HuH-7 (cell line): Measurements from ENCODE around the gene EYS.

Experiments
- DNase-seq: peaks from one replicate; pipeline ENCODE4 v3.0.0; 2011; ENCODE audit warnings: low spot score

Gene EYS

GRCh38 chr6:65202738-65203137, 504.3 kb downstream of the EYS start:
- no peak for DNase-seq

GRCh38 chr6:65199683-65200082, 507.3 kb downstream of the EYS start:
- no peak for DNase-seq

- no peak for DNase-seq
Observed at GRCh38 chr6:65199121-65199520, 507.9 kb downstream of the EYS start.

GRCh38 chr6:65191471-65191870, 515.6 kb downstream of the EYS start:
- no peak for DNase-seq

- no peak for DNase-seq
Observed at GRCh38 chr6:65189236-65189881, 517.7 kb downstream of the EYS start.

- DNase-seq: no peak
Observed at GRCh38 chr6:65186826-65187225, 520.2 kb downstream of the EYS start.

- DNase-seq: no peak
Observed at GRCh38 chr6:65182681-65183080, 524.3 kb downstream of the EYS start.

GRCh38 chr6:65170273-65170672, 536.8 kb downstream of the EYS start:
- no peak for DNase-seq

GRCh38 chr6:65161661-65162060, 545.4 kb downstream of the EYS start:
- DNase-seq: no peak

- DNase-seq: no peak
Observed at GRCh38 chr6:65157025-65157424, 550.0 kb downstream of the EYS start.

- no peak for DNase-seq
Observed at GRCh38 chr6:65155083-65155482, 551.9 kb downstream of the EYS start.

- no peak for DNase-seq
Observed at GRCh38 chr6:65149841-65150240, 557.2 kb downstream of the EYS start.

GRCh38 chr6:65148839-65149238, 558.2 kb downstream of the EYS start:
- DNase-seq: no peak

GRCh38 chr6:65135567-65135966, 571.5 kb downstream of the EYS start:
- no peak for DNase-seq

- no peak for DNase-seq
Observed at GRCh38 chr6:65126667-65127066, 580.4 kb downstream of the EYS start.

- DNase-seq: no peak
Observed at GRCh38 chr6:65123521-65123920, 583.5 kb downstream of the EYS start.

GRCh38 chr6:65117817-65118409, 589.1 kb downstream of the EYS start:
- DNase-seq: no peak

GRCh38 chr6:65116326-65116725, 590.7 kb downstream of the EYS start:
- no peak for DNase-seq

- DNase-seq: no peak
Observed at GRCh38 chr6:65113581-65113980, 593.4 kb downstream of the EYS start.

- DNase-seq: no peak
Observed at GRCh38 chr6:65112435-65112834, 594.6 kb downstream of the EYS start.

GRCh38 chr6:65110031-65110430, 597.0 kb downstream of the EYS start:
- no peak for DNase-seq

GRCh38 chr6:65098349-65098748, 608.7 kb downstream of the EYS start:
- no peak for DNase-seq

GRCh38 chr6:65091561-65091960, 615.5 kb downstream of the EYS start:
- DNase-seq: no peak

- no peak for DNase-seq
Observed at GRCh38 chr6:65088575-65088974, 618.5 kb downstream of the EYS start.
